NCI-H82 treated with DMSO at 0.1 percent for 48 hours (cell line): Measurements from ENCODE around the gene COL6A1.

ENCODE experiments used
- DNase-seq: peaks from one replicate; lab custom pipeline; 2025; ENCODE audit not compliant: unreplicated experiment; lab: John Stamatoyannopoulos, UW

Gene COL6A1

GRCh38 chr21:45994086-45994661 lies 12.6 kb downstream of the COL6A1 start:
- no peak for DNase-seq

- DNase-seq = no peak
Observed at GRCh38 chr21:45994759-45995685, 13.5 kb downstream of the COL6A1 start.

GRCh38 chr21:45995686-45996179 lies 14.2 kb downstream of the COL6A1 start:
- no peak for DNase-seq

- DNase-seq = no peak
Observed at GRCh38 chr21:45996311-45997204, 15.0 kb downstream of the COL6A1 start.

GRCh38 chr21:45997205-45997494 lies 15.6 kb downstream of the COL6A1 start:
- no peak for DNase-seq

DNA sequence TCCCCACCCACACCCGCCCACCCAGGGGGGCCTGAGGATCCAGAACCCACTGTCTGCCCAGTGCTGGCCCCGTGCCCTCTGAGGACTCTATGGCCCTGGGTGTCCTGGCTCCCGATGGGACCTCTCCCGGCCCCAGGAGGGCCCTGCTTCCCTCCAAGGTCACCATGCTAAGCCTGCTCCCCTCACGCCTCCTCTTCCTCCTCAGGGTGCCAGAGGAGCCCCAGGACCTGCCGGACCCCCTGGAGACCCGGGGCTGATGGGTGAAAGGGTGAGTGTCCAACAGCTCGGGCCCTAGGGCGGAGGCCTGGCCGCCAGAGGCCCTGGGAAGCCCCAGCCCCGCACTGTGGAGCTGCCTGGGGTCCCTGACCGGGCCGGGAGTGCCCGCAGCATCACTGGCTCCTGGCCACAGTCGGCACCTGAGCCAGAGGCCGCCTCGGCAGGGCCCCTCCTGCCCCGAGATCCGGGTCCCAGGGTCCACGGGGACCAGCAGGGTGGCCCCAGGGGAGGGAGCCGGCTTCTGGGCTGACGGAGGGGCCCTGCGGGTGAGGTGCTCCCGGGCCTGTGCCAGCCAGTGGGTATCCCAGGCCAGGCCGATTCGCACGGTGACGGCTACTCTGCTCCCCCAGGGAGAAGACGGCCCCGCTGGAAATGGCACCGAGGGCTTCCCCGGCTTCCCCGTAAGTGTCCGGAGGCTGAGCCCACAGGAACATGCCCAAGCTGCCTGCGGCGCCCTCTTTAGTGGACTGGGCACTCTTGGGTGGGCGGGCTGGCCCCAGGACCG lies 16.1 kb downstream of the COL6A1 start:
- DNase-seq = no peak

DNA sequence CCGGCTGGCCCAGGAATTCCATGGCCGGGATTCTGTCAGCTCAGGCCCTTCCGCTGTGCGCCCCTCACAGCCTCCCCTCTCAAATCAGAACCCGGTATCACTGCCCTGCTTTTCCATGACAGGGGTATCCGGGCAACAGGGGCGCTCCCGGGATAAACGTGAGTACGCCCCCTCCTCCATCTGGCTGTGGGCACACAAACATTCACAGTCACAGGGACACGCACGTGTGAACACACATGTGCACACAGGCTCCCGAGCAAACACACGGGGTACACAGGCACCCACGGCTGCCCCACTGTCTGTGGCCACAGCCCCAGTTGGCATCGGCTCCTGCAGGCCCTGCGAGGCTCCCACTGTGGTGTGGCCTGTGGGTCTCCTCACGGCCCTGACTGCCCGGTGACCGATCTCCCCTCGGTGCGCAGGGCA lies 16.7 kb downstream of the COL6A1 start:
- no peak for DNase-seq

DNA sequence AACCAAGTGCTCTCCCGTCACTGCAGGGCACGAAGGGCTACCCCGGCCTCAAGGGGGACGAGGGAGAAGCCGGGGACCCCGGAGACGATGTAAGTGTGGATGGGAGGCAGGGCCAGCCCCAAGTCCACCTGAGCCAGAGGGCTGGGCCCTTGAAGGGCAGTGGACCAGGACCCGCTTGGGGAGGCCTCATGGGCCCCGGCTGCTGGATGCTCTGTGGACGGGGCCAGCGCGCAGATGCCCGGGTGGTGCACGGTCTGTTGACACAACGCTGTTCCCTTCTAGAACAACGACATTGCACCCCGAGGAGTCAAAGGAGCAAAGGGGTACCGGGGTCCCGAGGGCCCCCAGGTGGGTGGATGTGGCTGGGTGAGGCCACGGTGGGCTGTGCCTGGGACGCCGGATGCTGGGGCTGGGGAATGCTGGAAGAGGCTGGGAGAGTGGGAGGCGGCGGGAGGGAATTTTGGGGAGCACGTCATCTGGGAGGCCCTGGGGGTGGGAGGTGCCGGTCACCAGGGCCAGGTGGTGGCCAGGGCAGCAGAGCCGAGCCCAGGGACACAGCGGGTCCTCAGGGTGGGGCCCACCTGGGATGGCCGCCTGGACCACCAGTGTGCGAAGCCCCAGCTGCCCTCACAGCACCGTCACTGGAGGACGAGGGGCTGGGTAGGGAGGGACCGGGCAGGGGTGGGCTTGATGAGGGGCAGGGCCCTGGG lies 17.5 kb downstream of the COL6A1 start:
- no peak for DNase-seq

- DNase-seq = no peak
Observed at GRCh38 chr21:45999581-46000181, 18.1 kb downstream of the COL6A1 start.

- no peak for DNase-seq
Observed at GRCh38 chr21:46000182-46000730, 18.7 kb downstream of the COL6A1 start.

- no peak for DNase-seq
Observed at GRCh38 chr21:46000731-46001641, 19.4 kb downstream of the COL6A1 start.

- no peak for DNase-seq
Observed at GRCh38 chr21:46001821-46002681, 20.5 kb downstream of the COL6A1 start.

GRCh38 chr21:46002841-46003574 lies 21.4 kb downstream of the COL6A1 start:
- no peak for DNase-seq

GRCh38 chr21:46003575-46004007 lies 22.0 kb downstream of the COL6A1 start:
- no peak for DNase-seq

GRCh38 chr21:46004168-46004861 lies 22.7 kb downstream of the COL6A1 start:
- DNase-seq = no peak

DNA sequence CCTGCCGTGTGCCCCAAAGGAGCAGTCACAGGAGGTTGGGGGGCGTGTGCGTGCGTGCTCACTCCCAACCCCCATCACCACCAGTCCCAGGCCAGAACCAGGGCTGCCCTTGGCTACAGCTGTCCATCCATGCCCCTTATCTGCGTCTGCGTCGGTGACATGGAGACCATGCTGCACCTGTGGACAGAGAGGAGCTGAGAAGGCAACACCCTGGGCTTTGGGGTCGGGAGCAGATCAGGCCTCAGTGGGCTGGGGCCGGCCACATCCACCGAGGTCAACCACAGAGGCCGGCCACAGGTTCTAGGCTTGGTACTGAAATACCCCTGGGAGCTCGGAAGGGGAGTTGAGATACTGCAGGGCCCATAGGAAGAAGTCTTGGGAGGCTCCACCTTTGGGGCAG lies 23.5 kb downstream of the COL6A1 start:
- DNase-seq = no peak
